ENCODE data around the gene SPDEF.

DNA sequence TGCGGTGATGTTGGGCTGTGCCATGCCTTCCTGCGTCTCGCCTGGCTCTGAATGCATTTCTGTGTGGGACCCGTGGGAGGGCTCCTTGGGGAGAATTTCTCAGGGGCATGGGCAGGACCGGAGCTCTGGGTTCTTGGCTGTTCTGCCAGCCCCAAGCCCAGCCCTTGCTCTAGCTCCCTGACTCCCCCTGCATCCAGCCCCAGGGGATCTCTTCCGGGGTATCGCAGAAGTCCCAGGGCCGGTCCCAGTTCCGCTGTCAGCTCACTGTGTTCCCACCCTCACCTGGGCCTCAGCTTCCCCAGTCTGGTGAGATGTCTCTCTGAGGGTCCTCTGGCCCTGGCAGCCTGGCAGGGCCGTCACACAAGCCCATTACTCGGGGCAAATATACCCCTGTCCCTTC lies 20.5 kb downstream of the SPDEF start:
- TF ChIP-seq, protein P1, sequence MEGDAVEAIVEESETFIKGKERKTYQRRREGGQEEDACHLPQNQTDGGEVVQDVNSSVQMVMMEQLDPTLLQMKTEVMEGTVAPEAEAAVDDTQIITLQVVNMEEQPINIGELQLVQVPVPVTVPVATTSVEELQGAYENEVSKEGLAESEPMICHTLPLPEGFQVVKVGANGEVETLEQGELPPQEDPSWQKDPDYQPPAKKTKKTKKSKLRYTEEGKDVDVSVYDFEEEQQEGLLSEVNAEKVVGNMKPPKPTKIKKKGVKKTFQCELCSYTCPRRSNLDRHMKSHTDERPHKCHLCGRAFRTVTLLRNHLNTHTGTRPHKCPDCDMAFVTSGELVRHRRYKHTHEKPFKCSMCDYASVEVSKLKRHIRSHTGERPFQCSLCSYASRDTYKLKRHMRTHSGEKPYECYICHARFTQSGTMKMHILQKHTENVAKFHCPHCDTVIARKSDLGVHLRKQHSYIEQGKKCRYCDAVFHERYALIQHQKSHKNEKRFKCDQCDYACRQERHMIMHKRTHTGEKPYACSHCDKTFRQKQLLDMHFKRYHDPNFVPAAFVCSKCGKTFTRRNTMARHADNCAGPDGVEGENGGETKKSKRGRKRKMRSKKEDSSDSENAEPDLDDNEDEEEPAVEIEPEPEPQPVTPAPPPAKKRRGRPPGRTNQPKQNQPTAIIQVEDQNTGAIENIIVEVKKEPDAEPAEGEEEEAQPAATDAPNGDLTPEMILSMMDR (conservative IDR thresholded peaks at IDR 0.05; ENCODE audit: low read depth in 2 of 2): no peak
- no peak for TF ChIP-seq POLR2AphosphoS5 (IDR thresholded peaks at IDR 0.05; ENCODE audit: low read depth)
- no peak for TF ChIP-seq EZH2 (IDR thresholded peaks at IDR 0.05; ENCODE audit: low read depth, unreplicated experiment)
- no peak for TF ChIP-seq EZH2phosphoT487 (IDR thresholded peaks at IDR 0.05; ENCODE audit: unreplicated experiment)
- no peak for TF ChIP-seq NANOG (IDR thresholded peaks at IDR 0.05; ENCODE audit: borderline replicate concordance)
- TF ChIP-seq, protein P2, sequence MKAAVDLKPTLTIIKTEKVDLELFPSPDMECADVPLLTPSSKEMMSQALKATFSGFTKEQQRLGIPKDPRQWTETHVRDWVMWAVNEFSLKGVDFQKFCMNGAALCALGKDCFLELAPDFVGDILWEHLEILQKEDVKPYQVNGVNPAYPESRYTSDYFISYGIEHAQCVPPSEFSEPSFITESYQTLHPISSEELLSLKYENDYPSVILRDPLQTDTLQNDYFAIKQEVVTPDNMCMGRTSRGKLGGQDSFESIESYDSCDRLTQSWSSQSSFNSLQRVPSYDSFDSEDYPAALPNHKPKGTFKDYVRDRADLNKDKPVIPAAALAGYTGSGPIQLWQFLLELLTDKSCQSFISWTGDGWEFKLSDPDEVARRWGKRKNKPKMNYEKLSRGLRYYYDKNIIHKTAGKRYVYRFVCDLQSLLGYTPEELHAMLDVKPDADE (IDR thresholded peaks at IDR 0.05): no peak
- TF ChIP-seq, protein P3, sequence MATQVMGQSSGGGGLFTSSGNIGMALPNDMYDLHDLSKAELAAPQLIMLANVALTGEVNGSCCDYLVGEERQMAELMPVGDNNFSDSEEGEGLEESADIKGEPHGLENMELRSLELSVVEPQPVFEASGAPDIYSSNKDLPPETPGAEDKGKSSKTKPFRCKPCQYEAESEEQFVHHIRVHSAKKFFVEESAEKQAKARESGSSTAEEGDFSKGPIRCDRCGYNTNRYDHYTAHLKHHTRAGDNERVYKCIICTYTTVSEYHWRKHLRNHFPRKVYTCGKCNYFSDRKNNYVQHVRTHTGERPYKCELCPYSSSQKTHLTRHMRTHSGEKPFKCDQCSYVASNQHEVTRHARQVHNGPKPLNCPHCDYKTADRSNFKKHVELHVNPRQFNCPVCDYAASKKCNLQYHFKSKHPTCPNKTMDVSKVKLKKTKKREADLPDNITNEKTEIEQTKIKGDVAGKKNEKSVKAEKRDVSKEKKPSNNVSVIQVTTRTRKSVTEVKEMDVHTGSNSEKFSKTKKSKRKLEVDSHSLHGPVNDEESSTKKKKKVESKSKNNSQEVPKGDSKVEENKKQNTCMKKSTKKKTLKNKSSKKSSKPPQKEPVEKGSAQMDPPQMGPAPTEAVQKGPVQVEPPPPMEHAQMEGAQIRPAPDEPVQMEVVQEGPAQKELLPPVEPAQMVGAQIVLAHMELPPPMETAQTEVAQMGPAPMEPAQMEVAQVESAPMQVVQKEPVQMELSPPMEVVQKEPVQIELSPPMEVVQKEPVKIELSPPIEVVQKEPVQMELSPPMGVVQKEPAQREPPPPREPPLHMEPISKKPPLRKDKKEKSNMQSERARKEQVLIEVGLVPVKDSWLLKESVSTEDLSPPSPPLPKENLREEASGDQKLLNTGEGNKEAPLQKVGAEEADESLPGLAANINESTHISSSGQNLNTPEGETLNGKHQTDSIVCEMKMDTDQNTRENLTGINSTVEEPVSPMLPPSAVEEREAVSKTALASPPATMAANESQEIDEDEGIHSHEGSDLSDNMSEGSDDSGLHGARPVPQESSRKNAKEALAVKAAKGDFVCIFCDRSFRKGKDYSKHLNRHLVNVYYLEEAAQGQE (IDR thresholded peaks at IDR 0.05; ENCODE audit: unreplicated experiment): no peak
- TF ChIP-seq ZNF331 (CRISPR knock-in tag; IDR thresholded peaks at IDR 0.05; ENCODE audit: low read depth): no peak
